HepG2 (cell line): ENCODE measurements around the gene XPNPEP1. TPM values are rescaled to one million over a fixed set of nuclear protein-coding genes. Genes with fewer than 3 reads are reported as not detected.

ENCODE experiments used
- CEBPB ChIP-seq: IDR thresholded peaks from 2 replicates; pipeline ENCODE4 v1.6.1; 2011; ENCODE audit warnings: low read depth, low read length, improper control_type of control experiment, borderline replicate concordance
- GLMP ChIP-seq: sonication (generic); formaldehyde crosslinking; IDR thresholded peaks from 2 replicates; pipeline ENCODE4 v1.9.0; 2021; ENCODE audit warnings: missing genetic modification reagents, mild to moderate bottlenecking, borderline replicate concordance
- HDAC2 ChIP-seq: sonication (generic); formaldehyde crosslinking; IDR thresholded peaks from 2 replicates; pipeline ENCODE4 v1.4.0; 2020; ENCODE audit warnings: missing genetic modification reagents
- HNRNPUL1 ChIP-seq: fragments of 200-400 bp; formaldehyde crosslinking; IDR thresholded peaks from 2 replicates; pipeline ENCODE4 v1.6.1; 2017; ENCODE audit warnings: low read depth, mild to moderate bottlenecking, low read length, moderate library complexity
- JUND ChIP-seq: sonication (generic); formaldehyde crosslinking; IDR thresholded peaks from 2 replicates; pipeline ENCODE4 v1.8.0; 2022; ENCODE audit warnings: mild to moderate bottlenecking, missing genetic modification reagents
- PRDM15 ChIP-seq: sonication (generic); formaldehyde crosslinking; IDR thresholded peaks from 2 replicates; pipeline ENCODE4 v1.4.0; 2020; ENCODE audit warnings: missing genetic modification reagents
- ZNF354B ChIP-seq: sonication (generic); formaldehyde crosslinking; IDR thresholded peaks from 2 replicates; pipeline ENCODE4 v1.8.0; 2022; ENCODE audit warnings: mild to moderate bottlenecking, missing genetic modification reagents
- ZNF451 ChIP-seq: sonication (generic); formaldehyde crosslinking; IDR thresholded peaks from 2 replicates; pipeline ENCODE4 v1.5.0; 2020; ENCODE audit warnings: mild to moderate bottlenecking, missing genetic modification reagents
- ZNF687 ChIP-seq: sonication (generic); formaldehyde crosslinking; IDR thresholded peaks from 2 replicates; pipeline ENCODE4 v1.5.1; 2020; ENCODE audit warnings: mild to moderate bottlenecking, missing genetic modification reagents, moderate library complexity
- ZSCAN25 ChIP-seq: sonication (generic); formaldehyde crosslinking; IDR thresholded peaks from 2 replicates; pipeline ENCODE4 v1.8.0; 2022; ENCODE audit warnings: mild to moderate bottlenecking, missing genetic modification reagents
- ZUFSP ChIP-seq: sonication (generic); formaldehyde crosslinking; IDR thresholded peaks from 2 replicates; pipeline ENCODE4 v1.9.0; 2021; ENCODE audit warnings: missing genetic modification reagents, mild to moderate bottlenecking, borderline replicate concordance
- polyA plus RNA-seq, 8 experiments: library from polyadenylated mRNA; depleted of rRNA in 3 of 8; stranded (reverse) in 7 of 8; unstranded in 1 of 8; fragments of >200 nt; fragmentation: Illumina TruSeq in 4 of 8; extraction: Trizol in 4 of 8; gene quantifications; 2 replicates each; pipeline versions ENCODE4 v1.2.1 to v1.2.3, GENCODE V29; 2011 to 2016; ENCODE audit warnings: low read depth in 4 of 8, missing spikeins in 1 of 8, mixed read lengths in 1 of 8; ENCODE audit not compliant: insufficient read depth in 1 of 8
- total RNA-seq, 5 experiments: library from RNA; depleted of rRNA; stranded (reverse); fragments of >200 nt; fragmentation: Illumina TruSeq; extraction: Trizol; gene quantifications; 2 replicates each; pipeline ENCODE4 v1.2.3, GENCODE V29; 2016; ENCODE audit warnings: low read depth in 1 of 5
- TF ChIP-seq, protein P1 (sequence below): sonication (generic); formaldehyde crosslinking; conservative IDR thresholded peaks from 2 replicates; pipeline ENCODE4 v1.8.0; 2022; ENCODE audit warnings: mild to moderate bottlenecking, moderate library complexity, missing genetic modification reagents
- TF ChIP-seq, protein P2 (sequence below): sonication (generic); formaldehyde crosslinking; IDR thresholded peaks from 2 replicates; pipeline ENCODE4 v1.8.0; 2023; ENCODE audit warnings: mild to moderate bottlenecking, missing genetic modification reagents

XPNPEP1 gene
- total and polyA plus RNA-seq, 2 of the 13 experiments (the other 11 are each of a cell fraction or from before 2014, with no cell fraction given): 30.3 to 55.5 TPM

- TF ChIP-seq ZNF687 (no peak), HNRNPUL1 (no peak), PRDM15 (CRISPR knock-in tag) (no peak), JUND (CRISPR knock-in tag) (no peak), ZSCAN25 (CRISPR knock-in tag) (no peak), ZNF354B (CRISPR knock-in tag) (no peak), GLMP (CRISPR knock-in tag) (no peak), CEBPB (no peak), ZUFSP (CRISPR knock-in tag) (no peak), HDAC2 (CRISPR knock-in tag) (no peak), ZNF451 (CRISPR knock-in tag) (no peak)
- TF ChIP-seq, protein P1, sequence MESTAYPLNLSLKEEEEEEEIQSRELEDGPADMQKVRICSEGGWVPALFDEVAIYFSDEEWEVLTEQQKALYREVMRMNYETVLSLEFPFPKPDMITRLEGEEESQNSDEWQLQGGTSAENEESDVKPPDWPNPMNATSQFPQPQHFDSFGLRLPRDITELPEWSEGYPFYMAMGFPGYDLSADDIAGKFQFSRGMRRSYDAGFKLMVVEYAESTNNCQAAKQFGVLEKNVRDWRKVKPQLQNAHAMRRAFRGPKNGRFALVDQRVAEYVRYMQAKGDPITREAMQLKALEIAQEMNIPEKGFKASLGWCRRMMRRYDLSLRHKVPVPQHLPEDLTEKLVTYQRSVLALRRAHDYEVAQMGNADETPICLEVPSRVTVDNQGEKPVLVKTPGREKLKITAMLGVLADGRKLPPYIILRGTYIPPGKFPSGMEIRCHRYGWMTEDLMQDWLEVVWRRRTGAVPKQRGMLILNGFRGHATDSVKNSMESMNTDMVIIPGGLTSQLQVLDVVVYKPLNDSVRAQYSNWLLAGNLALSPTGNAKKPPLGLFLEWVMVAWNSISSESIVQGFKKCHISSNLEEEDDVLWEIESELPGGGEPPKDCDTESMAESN (CRISPR knock-in tag): 0 out of 2 replicates have a peak, but pooled peaks have one; percentile 55
- TF ChIP-seq, protein P2, sequence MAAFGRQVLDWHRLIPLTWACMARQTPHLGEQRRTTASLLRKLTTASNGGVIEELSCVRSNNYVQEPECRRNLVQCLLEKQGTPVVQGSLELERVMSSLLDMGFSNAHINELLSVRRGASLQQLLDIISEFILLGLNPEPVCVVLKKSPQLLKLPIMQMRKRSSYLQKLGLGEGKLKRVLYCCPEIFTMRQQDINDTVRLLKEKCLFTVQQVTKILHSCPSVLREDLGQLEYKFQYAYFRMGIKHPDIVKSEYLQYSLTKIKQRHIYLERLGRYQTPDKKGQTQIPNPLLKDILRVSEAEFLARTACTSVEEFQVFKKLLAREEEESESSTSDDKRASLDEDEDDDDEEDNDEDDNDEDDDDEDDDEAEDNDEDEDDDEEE: no peak
These were observed 39.2 kb downstream of the XPNPEP1 start (continued) for GRCh38 chr10:109883859-109884771.
